Measurements from ENCODE around the gene SOX13. TPM values are rescaled to one million over a fixed set of nuclear protein-coding genes. Genes with fewer than 3 reads are reported as not detected.

SOX13 gene
- total RNA-seq, 1 experiment from 2014 or later: 35.6 TPM

- TF ChIP-seq, protein P1, sequence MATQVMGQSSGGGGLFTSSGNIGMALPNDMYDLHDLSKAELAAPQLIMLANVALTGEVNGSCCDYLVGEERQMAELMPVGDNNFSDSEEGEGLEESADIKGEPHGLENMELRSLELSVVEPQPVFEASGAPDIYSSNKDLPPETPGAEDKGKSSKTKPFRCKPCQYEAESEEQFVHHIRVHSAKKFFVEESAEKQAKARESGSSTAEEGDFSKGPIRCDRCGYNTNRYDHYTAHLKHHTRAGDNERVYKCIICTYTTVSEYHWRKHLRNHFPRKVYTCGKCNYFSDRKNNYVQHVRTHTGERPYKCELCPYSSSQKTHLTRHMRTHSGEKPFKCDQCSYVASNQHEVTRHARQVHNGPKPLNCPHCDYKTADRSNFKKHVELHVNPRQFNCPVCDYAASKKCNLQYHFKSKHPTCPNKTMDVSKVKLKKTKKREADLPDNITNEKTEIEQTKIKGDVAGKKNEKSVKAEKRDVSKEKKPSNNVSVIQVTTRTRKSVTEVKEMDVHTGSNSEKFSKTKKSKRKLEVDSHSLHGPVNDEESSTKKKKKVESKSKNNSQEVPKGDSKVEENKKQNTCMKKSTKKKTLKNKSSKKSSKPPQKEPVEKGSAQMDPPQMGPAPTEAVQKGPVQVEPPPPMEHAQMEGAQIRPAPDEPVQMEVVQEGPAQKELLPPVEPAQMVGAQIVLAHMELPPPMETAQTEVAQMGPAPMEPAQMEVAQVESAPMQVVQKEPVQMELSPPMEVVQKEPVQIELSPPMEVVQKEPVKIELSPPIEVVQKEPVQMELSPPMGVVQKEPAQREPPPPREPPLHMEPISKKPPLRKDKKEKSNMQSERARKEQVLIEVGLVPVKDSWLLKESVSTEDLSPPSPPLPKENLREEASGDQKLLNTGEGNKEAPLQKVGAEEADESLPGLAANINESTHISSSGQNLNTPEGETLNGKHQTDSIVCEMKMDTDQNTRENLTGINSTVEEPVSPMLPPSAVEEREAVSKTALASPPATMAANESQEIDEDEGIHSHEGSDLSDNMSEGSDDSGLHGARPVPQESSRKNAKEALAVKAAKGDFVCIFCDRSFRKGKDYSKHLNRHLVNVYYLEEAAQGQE (IDR thresholded peaks at IDR 0.05; ENCODE audit: low read depth): no peak
- TF ChIP-seq TCF7L2 (IDR thresholded peaks at IDR 0.05; ENCODE audit: borderline replicate concordance, extremely low read depth, insufficient read depth, insufficient read length) (no peak), POLR2A (IDR thresholded peaks at IDR 0.05; ENCODE audit: borderline replicate concordance, extremely low read depth, insufficient read depth, insufficient read length) (no peak), SRF (IDR thresholded peaks at IDR 0.05; ENCODE audit: low read depth) (no peak), JUND (IDR thresholded peaks at IDR 0.05) (no peak), CBX3 (IDR thresholded peaks at IDR 0.05; ENCODE audit: low read depth) (no peak)
Measured at GRCh38 chr1:204157962-204158361, 85.0 kb downstream of the SOX13 start (continued).

DNA sequence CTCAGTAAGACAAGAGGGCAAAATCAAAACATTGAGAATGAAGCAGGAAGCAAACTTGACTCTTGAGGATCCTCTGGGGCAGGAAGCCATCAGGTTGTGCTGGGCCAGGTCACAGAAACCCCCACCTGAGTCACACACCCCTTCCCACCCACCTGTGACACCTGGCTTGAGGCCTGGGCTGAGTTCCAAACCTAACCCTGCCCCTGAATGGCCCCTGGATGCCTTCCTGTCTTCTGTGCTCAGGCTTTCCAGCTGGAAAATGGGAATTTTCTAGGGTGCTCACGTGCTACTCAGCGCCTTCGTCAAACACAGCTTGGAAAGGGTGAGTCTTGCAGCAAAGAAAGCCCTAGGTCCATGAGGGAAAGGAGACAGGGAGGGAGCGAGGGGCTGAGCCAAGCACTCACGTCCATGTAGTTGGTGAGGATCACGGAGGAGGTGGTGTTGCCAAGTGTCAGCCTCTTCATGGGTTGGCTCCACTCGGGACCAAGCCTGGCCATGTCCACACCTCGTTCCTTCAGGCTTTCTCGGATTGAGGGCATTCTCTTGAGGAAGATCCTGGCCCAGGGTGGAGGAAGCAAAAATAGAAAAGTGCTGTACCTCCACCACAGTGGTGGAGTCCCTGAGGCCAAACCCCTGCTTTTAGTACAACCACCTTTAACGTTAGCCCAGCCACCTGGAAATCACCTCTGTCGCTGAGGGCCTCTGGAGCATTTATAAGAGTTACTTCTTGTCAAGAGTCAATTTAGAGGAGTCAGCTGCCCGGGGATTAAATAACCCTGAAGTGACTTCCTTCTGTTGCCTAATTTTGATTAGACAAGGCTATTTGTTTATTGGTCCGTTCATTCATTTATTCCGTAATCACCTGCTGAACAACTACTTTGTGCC is 88.9 kb downstream of the SOX13 start:
- Histone ChIP-seq H3K4me1 (ENCODE audit: control insufficient read depth in 1 of 2, insufficient read depth in 2 of 2, low read length in 2 of 2) (peaks cover 0 to 15% of the 10 kb centered on the region in 2 experiments; a peak in 2 of 4 replicates), H3K27me3 (ENCODE audit: insufficient read depth, low read length) (no peaks in the 10 kb centered on the region), H3K9me2 (ENCODE audit: insufficient read depth) (no peaks in the 10 kb centered on the region), H3K4me3 (replicated peaks in 1 of 2; ENCODE audit: low read depth in 1 of 2, low read length in 2 of 2) (no peak overlapping the region), H3K27ac (ENCODE audit: low read depth, low read length) (no peak overlapping the region), H3K4me2 (ENCODE audit: low read length) (peak overlapping the region; percentile 41), H3K9me3 (ENCODE audit: control insufficient read depth in 1 of 2, insufficient read depth in 1 of 2, low read depth in 1 of 2, low read length in 2 of 2) (no peaks in the 10 kb centered on the region), H4K20me1 (ENCODE audit: insufficient read depth) (no peaks in the 10 kb centered on the region), H3K79me2 (ENCODE audit: insufficient read depth, low read length) (no peaks in the 10 kb centered on the region), H2AFZ (ENCODE audit: low read depth, low read length, poor library complexity, severe bottlenecking) (peak overlapping the region; percentile 55), H3K9ac (ENCODE audit: low read length) (no peak overlapping the region), H3K36me3 (ENCODE audit: control insufficient read depth in 1 of 2, insufficient read depth in 2 of 2, low read length in 2 of 2) (no peaks in the 10 kb centered on the region)
- ATAC-seq (no peak; the same call in 1 of the 2 replicates), DNase-seq (ENCODE audit: low read depth, low spot score) (no peak)
- no TSS peak for BruUV-seq (replicated peaks)
- ChIA-PET RAD21 (ENCODE audit: low non-redundant PET in 1 of 2, low total read pairs in 2 of 2, uncharacterized antibody in 2 of 2, unreplicated experiment in 2 of 2) (interaction anchor here (0.6 to 3.2 kb wide), 10 partner anchors 8 to 301 kb away, joined by 3 to 17 read pairs (median 5); partner anchors contain the start of gene GOLT1A (in 1 of the 2)), CTCF (interaction anchor here (0.7 to 4.1 kb wide), 22 partner anchors 11 to 645 kb away, joined by 3 to 53 read pairs (median 7); partner anchors contain the start of genes ETNK2, GOLT1A, PLEKHA6 and SNRPE), POLR2A (no interaction called here)
- intact Hi-C loops (cut with micrococcal nuclease): loop anchor here (1.0 to 5.0 kb wide), 7 partner anchors 37 to 341 kb away; partner anchors contain the start of gene SNRPE
- TF ChIP-seq JUND (IDR thresholded peaks at IDR 0.05): no peak
- no peak for TF ChIP-seq ZNF274 (IDR thresholded peaks at IDR 0.05; ENCODE audit: low read depth, low read length)
- no peak for TF ChIP-seq POLR2A (IDR thresholded peaks at IDR 0.05; ENCODE audit: borderline replicate concordance, extremely low read depth, insufficient read depth, insufficient read length)
- no peak for TF ChIP-seq SP1 (IDR thresholded peaks at IDR 0.05; ENCODE audit: low read depth)
- no peak for TF ChIP-seq POLR2AphosphoS5 (IDR thresholded peaks at IDR 0.05; ENCODE audit: low read depth, low read length)
- no peak for TF ChIP-seq ELF1 (IDR thresholded peaks at IDR 0.05; ENCODE audit: borderline replicate concordance, low read depth)
